Testis (tissue), 2 donors: ENCODE data around the gene RAI1.

Experiments used
- CTCF ChIP-seq, 3 experiments: fragments of 450-650 bp in 2 of 3; fragments of 200-600 bp in 1 of 3; sonication (generic) in 1 of 3; IDR thresholded peaks; one replicate each; pipeline ENCODE4 v1.5.1; 2016 to 2019; ENCODE audit warnings: antibody characterized with exemption in 3 of 3, mild to moderate bottlenecking in 2 of 3, moderate library complexity in 1 of 3
- POLR2A ChIP-seq: fragments of 450-650 bp; IDR thresholded peaks from one replicate; pipeline ENCODE4 v1.6.1; 2017; ENCODE audit warnings: antibody characterized with exemption, mild to moderate bottlenecking, moderate library complexity

DNA sequence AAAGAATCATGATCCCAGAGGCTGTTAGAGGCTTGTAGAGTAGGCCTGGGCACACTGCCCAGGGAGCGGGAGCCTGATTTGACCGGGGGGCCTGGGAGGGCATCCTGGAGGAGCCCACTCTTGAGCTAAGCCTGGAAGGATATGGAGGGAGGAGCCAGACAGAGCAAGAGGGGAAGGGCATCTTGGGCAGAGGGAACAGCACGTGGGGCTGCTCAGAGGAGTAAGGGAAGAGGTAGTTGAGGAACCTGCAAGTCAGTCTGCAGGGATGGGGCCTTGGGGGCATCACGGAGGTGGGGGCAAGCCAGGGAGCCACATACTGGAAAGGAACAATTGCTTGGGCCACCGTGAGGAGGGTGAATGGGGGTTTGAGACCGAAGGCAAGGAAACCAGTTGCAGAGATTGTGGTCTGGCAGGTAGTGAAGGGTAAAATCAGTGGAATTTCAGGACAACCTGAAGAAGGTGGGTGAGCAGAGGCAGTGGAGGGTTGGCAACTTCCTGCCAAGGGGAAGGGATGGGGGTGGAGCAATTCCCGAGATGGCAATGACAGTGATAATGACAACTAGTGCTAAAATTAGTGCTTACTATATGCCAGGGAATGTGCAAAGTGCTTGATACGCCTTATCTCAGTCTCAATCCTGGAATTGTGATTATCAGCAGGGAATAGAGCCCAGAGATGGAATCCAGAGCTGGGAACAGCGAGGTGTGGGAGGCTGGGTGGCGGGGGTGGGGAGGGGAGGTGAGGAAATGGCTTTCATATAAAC lies 9.7 kb upstream of the RAI1 start:
- TF ChIP-seq CTCF (IDR thresholded peaks at IDR 0.05) (no peak), POLR2A (no peak)
